Activated CD4-positive, alpha-beta T cell treated with anti-CD3 and anti-CD28 coated beads, Interleukin-2, amount 50 U/mL, for 48 hours (primary cell): ENCODE measurements around the gene CPN2.

Experiments
- DNase-seq, 2 experiments: peaks; one replicate each; pipeline ENCODE4 v3.0.0-alpha.2; 2020

CPN2 gene

DNA sequence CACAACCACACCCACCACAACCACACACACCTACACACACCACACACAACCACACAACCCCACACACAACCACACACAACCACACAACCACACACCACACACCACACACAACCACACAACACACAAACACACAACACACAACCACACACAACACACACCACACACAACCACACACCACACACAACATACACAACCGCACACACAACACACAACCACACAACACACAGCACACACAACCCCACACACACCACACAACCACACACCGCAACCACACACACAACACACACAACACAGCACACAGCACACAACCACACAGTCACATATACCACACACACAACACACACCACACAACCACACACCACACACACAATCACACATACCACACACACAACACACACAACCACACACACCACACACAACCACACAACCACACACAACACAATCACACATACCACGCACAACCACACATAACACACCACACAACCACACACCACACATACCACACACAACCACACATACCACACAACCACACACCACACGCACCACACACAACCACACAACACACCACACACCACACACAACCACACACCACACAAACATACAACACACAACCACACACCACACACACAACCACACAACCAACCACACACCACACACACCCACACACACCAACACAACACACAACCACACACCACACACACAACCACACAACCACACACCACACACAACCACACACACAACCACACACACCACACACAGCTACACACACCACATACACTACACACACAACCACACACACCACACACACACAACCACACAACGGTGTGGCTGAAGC, 23.7 kb downstream of the CPN2 start:
- no peak for DNase-seq

DNA sequence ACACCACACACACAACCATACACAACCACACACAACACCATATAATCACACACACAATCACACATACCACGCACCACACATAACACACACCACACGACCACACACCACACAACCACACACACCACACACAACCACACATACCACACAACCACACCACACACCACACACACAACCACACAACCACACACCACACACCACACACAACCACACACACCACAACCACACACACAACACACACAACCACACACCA, 24.2 kb downstream of the CPN2 start:
- no peak for DNase-seq

DNA sequence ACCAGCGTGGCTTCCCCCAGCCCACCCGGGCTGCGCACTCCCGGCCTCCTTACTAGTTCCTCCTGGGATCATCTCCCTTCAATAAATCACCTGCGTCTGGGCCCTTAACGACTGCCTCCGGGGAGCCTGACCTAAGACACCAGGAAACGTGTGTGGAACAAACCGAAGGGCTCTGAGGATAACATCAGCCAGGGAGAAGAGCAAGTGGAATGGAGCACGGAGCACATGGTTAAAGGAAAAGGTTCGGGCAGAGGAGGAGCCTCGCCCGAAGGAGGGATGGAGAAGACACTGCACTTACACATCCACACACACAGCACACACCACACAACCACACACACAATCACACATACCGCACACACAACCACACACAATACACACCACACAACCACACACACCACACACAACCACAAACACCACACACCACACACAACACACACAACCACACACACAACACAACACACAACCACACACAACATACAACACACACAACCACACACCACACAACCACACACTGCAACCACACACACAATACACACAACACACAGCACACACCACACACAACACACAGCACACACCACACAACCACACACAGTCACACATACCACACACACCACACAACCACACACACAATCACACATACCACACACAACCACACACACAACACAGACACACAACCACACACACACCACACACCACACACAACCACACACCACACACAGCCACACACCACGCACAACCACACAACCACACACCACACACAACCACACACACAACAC, 24.7 kb downstream of the CPN2 start:
- DNase-seq = no peak

DNA sequence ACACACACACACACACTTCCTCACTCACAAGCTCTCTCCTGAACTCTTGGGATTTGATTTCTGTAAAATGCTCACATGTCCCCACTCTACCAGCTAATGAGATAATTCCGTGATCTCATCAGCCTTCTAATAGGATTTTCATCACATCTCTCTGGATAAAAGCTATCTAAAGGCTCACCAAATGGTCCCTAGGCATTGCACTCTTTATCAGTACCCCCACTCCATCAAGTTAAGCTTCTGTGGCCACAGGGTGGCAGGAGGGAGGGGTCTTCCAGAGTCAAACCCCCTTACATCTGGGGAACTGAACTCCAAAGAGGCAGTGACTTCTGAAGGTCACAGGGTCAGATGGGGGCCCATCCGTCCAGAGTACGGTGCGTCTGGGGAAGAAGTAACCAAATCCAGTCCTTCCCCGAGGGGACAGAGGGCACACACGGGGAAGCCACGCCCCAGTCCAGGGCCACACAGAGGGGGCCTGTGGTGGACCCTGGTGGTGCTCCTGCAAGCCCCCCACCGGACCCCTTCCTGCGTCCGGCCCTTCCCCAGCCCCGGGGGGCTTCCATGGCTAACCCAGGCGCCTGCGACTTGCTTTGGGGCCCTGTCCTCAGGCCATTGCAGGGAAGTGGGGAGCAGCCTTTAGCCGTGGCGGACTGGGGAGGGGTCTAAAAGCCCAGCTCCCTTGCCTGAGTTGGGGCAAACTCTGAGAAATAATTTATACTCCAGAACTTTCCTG, 25.5 kb downstream of the CPN2 start:
- no peak for DNase-seq

DNA sequence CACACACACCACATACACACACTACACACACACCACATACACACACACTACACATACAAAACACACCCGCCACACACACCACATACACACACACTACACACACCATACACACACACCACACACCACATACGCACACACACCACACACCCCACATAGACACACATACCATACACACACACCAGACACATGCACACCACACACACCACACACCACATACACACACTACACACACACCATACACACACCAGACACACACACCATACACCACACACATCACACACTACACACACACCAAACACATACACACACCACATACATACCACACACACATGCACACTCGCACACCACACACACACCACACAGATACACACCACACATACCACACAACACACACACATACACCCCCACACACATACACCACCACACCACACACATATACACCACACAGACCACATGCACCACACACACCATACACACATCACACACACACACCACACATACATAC, 26.3 kb downstream of the CPN2 start:
- DNase-seq = no peak

DNA sequence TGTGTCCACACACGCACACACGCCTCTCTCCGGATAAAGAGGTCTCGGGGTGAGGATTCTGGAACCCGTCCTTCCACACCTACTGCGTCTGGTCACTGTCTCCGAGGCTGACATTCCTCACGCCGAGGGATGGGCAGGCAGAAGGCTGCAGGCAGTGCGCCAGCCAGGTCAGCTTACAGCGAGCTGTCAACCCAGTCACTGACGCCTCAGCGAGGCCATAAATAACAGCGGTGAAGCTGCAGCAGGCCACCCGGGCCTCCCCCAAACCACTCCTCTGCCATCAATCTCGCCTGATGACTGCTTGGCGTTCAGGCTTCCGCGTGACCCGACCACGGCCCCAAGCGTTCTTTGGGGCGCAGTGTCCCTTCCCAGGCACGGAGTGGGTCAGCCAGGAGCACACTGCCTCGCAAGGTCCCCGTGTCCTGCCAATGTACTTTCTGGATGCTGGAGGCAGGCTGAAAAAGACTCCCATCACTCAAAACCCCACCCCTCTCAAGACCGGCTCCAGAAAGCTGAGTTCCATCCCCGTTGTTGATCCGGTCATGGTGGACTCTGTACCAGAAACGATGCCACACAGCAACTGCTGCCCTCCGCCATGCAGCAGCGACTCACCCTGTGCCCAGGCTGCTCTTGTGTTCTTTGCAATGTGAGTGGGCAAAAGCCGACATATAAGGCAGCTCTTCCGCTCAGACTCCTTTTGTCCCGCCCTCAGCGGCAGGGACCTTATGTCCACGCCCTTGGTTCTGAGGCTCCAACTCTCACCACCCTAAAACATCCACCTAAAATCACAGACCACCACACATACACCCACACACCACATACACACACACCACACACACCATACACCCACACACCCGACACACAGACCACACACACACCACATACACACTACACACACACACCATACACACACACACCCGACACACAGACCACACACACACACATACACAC, 27.1 kb downstream of the CPN2 start:
- DNase-seq = peak in 1 of 2 experiments; percentile 27

DNA sequence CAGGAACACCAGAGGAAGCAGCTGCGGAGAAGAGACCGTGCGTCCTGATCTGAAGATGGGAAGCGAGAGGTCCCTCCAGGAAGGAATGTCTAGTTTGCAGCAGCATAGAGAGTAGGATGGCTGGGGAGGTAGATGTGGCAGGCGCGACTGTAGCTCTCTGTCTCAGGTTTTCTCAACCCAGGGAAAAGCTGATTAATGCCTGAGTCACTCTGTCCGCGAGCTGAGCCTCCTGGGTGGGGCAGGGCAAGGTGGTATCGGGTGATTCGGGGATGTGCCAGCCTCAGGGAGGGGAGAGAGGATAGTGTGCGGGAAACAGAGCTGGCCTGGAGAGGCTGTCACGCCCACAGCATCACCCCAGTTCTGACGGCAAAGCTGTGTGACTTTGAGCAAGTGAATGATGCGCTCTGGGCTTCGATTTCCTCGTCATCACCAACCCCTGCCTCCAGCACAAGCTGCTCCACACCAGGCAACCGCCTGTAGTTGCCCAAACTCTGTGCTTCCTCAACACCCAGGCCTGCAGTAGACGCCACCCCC, 28.4 kb downstream of the CPN2 start:
- DNase-seq = peak in 1 of 2 experiments; percentile 46

DNA sequence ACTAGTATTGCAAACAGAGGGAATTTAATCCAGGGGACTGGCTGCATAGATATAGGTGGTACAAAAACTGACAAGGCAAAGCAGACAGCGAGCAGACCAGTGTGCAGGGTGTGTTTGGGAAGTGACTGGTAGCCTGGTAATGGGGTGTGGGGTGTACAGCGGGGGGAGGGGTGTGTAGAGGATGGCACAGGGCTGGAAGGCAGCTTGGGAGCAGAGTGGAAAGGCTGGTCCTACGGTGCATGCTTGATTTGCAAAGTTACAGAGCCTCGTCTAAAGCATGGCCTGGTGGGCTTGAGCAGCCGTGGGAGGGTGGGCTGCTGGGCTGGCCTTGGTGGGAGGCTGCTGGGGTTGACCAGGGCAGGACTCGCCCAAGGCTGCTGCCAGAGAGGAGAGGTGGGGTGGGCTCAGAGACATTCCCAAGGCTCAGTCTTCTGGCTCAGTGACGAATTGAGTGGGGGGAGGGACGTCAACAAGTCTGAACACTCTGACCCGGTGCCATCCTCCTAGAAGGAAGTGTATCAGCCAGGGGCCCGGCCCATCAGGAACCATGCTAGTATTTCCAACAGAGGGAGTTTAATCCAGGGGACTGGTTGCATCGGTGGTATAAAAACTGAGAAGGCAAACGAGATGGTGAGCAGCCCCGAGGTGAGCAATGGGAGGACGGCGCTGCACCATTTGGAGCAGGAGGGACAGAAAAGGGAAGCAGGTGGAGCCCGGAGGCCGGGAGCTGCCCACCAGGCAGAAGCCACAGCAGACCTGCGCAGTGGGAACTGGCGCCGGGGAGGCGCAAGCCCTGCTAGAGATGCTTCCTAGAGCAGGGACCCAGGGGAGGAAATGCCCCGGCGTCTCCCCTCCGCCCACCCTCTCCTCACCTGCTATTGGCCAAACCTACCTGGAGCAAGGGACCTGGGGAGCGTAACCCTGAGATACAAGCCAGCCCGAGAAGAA, 29.2 kb downstream of the CPN2 start:
- DNase-seq = no peak

DNA sequence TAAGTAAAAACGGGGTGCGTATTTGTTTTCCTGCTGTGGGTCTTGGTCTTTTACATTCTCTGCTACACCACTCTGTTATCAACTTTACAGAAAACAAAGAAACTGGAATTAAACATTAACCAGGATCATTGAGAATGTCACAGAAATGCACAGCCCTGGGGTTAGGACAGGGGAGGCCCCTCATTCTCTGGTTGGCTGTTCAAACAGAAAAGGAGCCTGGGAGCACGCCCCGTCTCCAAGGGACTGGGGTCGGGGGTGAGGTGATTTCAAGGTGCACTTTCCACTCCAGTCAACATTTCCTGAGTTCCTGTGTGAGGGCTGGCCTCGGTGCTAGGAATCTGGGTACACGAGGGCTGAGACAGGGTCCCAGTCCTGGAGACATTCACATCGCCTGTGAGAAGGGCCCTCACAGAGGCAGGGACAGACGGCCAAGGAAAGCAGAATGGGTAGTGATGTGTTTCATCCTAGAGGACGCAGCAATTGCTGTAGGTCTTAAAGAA, 30.3 kb downstream of the CPN2 start:
- no peak for DNase-seq

DNA sequence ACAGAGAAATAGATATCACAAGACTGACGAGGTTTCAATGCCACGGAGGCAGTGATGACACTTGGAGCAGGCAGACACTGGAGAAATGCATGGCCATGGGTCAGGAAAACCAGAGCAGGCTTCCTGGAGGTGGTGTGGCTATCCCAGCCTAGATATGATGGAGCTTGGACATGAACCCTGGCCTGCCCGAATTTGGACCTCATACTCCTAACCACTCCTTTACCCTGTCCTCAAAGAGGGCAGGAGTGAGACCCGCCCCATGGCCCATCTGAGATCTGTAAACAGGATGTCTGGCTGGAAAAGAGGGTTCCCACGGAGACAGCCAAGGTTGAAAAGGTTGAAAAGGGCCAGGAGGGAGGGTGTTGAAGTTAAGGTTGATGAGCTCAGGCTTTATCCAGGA, 31.0 kb downstream of the CPN2 start:
- DNase-seq = no peak

DNA sequence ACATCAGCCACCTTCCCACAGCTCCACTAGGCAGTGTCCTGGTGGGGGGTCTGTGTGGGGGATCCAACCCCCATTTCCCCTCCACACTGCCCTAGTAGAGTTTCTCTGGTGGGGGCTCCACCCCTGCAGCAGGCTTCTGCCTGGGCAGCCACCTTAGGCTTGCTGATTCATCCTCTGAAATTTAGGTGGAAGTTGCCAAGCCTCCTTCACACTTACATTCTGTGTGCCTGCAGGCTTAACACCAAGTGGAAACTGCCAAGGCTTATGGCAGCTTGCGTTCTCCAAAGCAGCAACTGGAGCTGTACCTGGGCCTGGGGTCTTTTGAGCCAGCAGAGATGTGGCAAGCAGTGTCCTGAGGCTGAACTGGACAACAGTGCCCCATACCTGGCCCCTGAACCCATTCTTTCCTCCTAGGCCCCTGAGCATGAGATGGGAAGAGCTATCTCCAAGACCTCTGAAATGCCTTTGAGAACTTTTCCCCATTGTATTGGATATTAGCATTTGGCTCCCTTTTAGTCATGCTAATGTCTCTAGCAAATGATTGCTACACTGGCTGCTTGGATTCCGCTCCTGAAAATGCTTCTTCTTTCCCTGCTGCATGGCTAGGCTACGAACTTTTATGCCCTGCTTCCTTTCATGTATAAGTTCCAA, 32.5 kb downstream of the CPN2 start:
- DNase-seq = no peak

DNA sequence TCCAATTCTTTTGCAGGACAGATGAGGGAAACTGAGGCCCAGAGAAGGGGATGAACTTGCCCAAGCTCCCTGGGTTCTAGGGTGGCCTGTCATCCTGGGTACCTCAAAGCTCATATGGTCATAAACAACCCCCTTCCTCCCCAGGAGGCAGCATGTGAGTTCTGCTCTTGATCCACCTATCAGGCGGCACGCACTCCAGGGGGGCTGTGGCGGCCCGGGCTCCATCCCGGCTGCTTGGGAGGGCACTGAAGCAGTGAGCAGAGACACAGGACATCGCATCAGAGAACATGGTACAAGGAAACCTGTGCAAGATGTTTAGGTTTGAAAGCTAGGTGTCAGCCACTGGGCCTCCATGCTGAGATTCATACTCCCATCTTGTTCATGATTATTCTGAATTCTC, 34.2 kb downstream of the CPN2 start:
- no peak for DNase-seq

DNA sequence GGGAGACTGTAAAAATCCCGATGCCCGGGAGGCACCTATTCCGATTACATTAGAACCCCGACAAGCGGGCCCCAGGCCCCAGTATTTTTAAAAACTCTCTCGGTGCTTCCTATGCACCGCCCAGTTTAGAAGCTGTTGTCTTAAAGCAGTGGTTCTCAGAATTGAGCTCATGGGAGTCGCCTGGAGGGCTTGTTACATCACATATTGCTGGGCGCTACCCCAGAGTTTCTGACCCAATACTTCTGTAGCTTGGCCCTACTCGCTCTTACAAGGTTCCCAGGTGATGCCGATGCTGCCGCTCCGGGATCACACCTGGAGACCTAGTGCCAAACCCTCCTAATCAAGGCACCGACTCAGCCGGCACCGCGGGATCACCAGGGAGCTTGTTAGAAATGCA, 35.2 kb downstream of the CPN2 start:
- DNase-seq = no peak

DNA sequence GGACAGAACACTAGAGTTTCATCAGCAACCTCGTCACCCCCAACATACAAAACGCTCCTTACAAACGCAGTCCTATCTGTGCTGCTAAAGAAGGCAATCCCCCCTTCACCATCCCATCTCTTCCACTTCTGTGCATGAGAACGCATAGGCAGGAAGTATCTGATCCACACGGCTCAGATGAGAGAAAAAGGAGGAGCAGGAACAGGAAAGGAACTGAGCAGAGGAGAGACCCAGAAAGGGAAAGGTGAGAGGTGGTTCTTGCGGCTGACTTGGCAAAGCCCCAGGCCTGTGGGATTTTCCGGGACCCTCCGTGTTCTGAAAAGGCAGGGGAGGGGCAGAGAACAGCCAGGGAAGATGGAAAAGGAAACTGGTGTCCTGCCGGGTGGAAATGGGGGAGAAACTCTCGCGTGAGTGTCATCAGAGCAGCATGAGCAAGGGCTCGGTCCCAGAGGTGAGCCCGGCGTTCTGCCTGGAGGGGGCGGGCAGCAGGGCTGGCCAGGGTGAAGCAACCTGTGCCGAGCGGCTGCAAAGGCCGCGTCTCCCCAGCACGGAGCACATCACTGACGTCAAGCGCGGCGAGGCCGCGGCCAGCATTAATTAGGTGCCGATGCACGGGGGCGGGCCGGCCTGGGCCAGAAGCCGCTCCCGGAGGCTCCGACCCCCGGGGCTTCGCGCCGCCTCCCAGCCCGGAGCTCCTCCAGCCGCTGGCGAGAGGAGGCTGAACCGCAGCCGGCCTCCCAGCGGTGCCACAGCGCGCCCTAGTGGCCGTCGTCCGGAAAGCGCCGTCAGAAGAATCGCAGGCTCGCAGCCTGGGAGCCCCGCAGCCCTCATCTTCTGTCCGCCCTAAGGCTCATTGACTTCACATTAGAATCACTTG, 35.8 kb downstream of the CPN2 start:
- peak; percentile 85 to 87 for DNase-seq

DNA sequence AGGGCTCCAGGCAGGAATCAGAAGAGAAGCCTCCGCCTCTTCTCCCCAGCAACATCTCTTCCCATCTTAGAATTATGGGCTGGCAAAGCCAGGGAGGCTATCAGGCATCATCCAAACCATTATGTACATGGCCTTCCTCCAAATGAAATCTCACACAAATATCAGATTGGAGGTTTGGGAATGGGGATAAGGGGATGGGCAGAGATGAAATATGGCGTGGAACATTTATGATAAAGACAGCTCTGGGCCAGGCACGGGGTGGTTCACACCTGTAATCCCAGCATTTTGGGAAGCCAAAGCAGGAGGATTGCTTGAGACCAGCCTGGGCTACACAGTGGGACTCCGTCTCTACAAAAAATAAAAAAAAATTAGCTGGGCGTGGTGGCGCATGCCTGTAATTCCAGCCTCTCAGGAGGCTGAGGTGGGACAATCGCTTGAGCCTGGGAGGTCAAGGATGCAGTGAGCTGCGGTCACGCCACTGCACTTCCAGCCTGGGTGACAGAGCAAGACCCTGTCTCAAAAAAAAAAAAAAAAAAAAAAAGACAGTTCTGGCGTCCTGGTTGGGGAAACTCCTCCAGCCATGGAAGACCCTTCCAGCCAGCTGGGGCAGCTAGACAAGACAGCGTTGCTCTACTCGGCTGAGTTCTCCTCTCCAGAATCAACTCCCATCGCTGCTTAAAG, 36.6 kb downstream of the CPN2 start:
- no peak for DNase-seq

DNA sequence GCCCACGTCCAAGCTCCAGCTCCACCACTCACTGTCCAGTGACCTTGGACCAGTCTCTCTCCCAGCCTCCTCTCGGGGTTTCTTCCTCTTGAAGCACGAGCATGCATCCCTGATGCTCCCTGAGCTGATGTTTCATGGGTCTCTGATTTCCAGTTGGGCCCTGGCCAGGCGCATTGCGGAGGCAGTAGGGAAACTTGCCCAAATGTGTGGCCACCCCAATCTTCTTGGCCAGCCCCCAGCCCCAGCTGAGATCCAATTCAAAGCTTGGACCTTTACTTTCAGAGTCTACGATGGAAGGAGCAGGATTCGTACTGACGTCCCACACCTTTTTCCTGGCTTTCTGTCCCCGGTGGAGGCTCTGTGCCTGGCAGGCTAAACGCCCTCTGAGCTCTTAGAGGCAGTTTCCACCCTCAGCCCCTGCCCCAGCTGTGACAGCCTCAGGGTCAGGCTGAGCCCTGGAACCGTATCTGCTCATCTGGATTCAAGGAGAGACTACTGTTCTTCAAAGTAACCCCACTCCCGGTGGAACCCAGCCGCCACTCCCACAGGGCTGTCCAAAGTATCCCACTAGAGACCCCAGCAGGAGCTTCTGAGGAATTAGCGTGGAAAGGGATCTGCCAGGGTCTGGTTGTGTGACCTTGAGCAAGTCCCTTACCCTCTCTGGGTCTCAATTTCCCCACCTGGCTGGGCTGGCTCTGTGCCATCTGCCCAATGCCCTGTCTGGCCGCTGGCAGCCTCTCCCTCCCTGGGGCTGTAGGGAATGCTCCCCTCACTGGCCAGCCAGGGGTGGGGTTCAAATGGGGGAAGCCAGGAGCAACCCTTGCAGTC, 37.4 kb downstream of the CPN2 start:
- no peak for DNase-seq

DNA sequence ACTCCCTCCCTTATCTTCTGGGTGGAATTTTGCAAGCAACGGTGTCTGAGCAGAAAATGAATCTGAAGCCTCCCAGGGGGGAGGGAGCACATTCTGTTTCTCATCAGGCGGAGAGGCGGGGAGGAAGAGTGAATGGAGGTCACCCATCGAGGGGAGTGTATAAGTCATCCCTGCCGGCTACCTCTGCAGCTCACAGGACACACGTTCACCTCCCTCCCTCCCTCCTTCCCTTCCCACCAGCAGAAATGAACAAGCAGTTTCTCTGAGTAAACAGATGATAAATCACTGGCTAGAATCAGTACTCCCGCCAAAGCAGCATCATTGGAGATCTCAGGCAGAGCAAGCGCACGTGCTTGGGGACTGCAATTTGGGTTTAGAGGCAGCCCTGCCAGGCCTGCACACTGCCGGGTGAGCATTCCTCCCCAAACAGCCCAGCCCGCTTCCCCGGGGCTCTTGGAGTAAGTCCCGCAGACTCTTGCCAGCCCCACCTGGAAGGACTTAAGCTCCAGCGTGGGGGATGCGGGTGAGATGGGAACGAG, 38.3 kb downstream of the CPN2 start:
- no peak for DNase-seq
